Type B pancreatic cell (in vitro differentiated cells): ENCODE measurements around the gene IER5. TPM values are rescaled to one million over a fixed set of nuclear protein-coding genes. Genes with fewer than 3 reads are reported as not detected.

ENCODE experiments used
- DNase-seq: peaks from one replicate; pipeline ENCODE4 v3.0.0; 2021; ENCODE audit warnings: mixed read lengths; ENCODE audit not compliant: unreplicated experiment; ENCODE audit errors: extremely low spot score
- H3K27ac Mint-ChIP-seq: 2 replicates; pipeline ENCODE4 v1.8.0; 2021; ENCODE audit warnings: mild to moderate bottlenecking, mixed read lengths
- H3K27me3 Mint-ChIP-seq: 2 replicates; pipeline ENCODE4 v1.8.0; 2021; ENCODE audit warnings: mixed read lengths
- H3K36me3 Mint-ChIP-seq: 2 replicates; pipeline ENCODE4 v1.8.0; 2021; ENCODE audit warnings: mixed read lengths
- H3K4me1 Mint-ChIP-seq: one replicate; pipeline ENCODE4 v1.8.0; 2021; ENCODE audit warnings: mixed read lengths; ENCODE audit not compliant: unreplicated experiment
- H3K4me3 Mint-ChIP-seq: 2 replicates; pipeline ENCODE4 v1.8.0; 2021; ENCODE audit warnings: mild to moderate bottlenecking, mixed read lengths
- H3K9me3 Mint-ChIP-seq: 2 replicates; pipeline ENCODE4 v1.8.0; 2021; ENCODE audit warnings: mixed read lengths
- CTCF ChIP-seq: fragments of 200-600 bp; sonication (generic); conservative IDR thresholded peaks from 2 replicates; pipeline ENCODE4 v1.5.0; 2021; ENCODE audit warnings: antibody characterized with exemption, mild to moderate bottlenecking
- total RNA-seq: library from RNA; stranded (reverse); gene quantifications from 2 replicates; pipeline ENCODE4 v1.2.1, GENCODE V29; 2021; ENCODE audit warnings: low replicate concordance

IER5 gene
- total RNA-seq, 1 donor from 2014 or later, result 16.6 TPM

- Mint-ChIP-seq H3K27me3 (peaks cover 5% of the 10 kb centered on the region), H3K36me3 (no peaks in the 10 kb centered on the region)
Observed at GRCh38 chr1:181079920-181080319, 8.6 kb upstream of the IER5 start.

GRCh38 chr1:181080556-181080955, 7.9 kb upstream of the IER5 start:
- H3K4me3 Mint-ChIP-seq, result no peak overlapping the region
- DNase-seq, result no peak
- H3K27me3 Mint-ChIP-seq, result peaks cover 5% of the 10 kb centered on the region
- H3K27ac Mint-ChIP-seq, result no peak overlapping the region
- H3K4me1 Mint-ChIP-seq, result peaks cover 26% of the 10 kb centered on the region
- H3K9me3 Mint-ChIP-seq, result no peaks in the 10 kb centered on the region
- H3K36me3 Mint-ChIP-seq, result no peaks in the 10 kb centered on the region
- no peak for TF ChIP-seq CTCF

More at GRCh38 chr1:181079920-181080319, 8.6 kb upstream of the IER5 start:
- no peak for DNase-seq
- no peak overlapping the region for H3K4me3 Mint-ChIP-seq
- peaks cover under 1% of the 10 kb centered on the region for H3K9me3 Mint-ChIP-seq
- peak; percentile 53 for TF ChIP-seq CTCF
- H3K27ac Mint-ChIP-seq, result no peak overlapping the region
- peaks cover 26% of the 10 kb centered on the region for H3K4me1 Mint-ChIP-seq

- H3K4me1 Mint-ChIP-seq, result peaks cover 26% of the 10 kb centered on the region
- DNase-seq, result no peak
- no peaks in the 10 kb centered on the region for H3K9me3 Mint-ChIP-seq
- no peaks in the 10 kb centered on the region for H3K36me3 Mint-ChIP-seq
- H3K27ac Mint-ChIP-seq, result no peak overlapping the region
- no peak overlapping the region for H3K4me3 Mint-ChIP-seq
- H3K27me3 Mint-ChIP-seq, result peaks cover 10% of the 10 kb centered on the region
- no peak for TF ChIP-seq CTCF
Observed at GRCh38 chr1:181081395-181081794, 7.1 kb upstream of the IER5 start.

GRCh38 chr1:181083842-181084605, 4.5 kb upstream of the IER5 start:
- H3K9me3 Mint-ChIP-seq, result no peaks in the 10 kb centered on the region

GRCh38 chr1:181084606-181084969, 3.9 kb upstream of the IER5 start:
- DNase-seq, result no peak
- no peak for TF ChIP-seq CTCF
- H3K4me1 Mint-ChIP-seq, result peaks cover 16% of the 10 kb centered on the region
- H3K27me3 Mint-ChIP-seq, result peaks cover 10% of the 10 kb centered on the region
- no peak overlapping the region for H3K27ac Mint-ChIP-seq
- H3K36me3 Mint-ChIP-seq, result no peaks in the 10 kb centered on the region
- H3K4me3 Mint-ChIP-seq, result no peak overlapping the region
- no peaks in the 10 kb centered on the region for H3K9me3 Mint-ChIP-seq

More at GRCh38 chr1:181083842-181084605, 4.5 kb upstream of the IER5 start:
- Mint-ChIP-seq H3K4me1 (peaks cover 16% of the 10 kb centered on the region), H3K27ac (no peak overlapping the region), H3K36me3 (no peaks in the 10 kb centered on the region), H3K27me3 (peaks cover 10% of the 10 kb centered on the region), H3K4me3 (no peak overlapping the region)
- peak; percentile 44 for TF ChIP-seq CTCF
- DNase-seq, result no peak
